ENCODE data around the gene ADCY6.

The ADCY6 gene

GRCh38 chr12:48768147-48768546 is 20.7 kb downstream of the ADCY6 start:
- DNase-seq (ENCODE audit: extremely low read depth, low read depth): no peak
- TF ChIP-seq CTCF (IDR thresholded peaks at IDR 0.05; ENCODE audit: low read depth, low read length): no peak

- no peak for DNase-seq (ENCODE audit: extremely low read depth, low read depth)
- no peak for TF ChIP-seq CTCF (IDR thresholded peaks at IDR 0.05; ENCODE audit: low read depth, low read length)
Observed at GRCh38 chr12:48767521-48767920, 21.4 kb downstream of the ADCY6 start.

GRCh38 chr12:48767047-48767446 is 21.8 kb downstream of the ADCY6 start:
- TF ChIP-seq CTCF (IDR thresholded peaks at IDR 0.05; ENCODE audit: low read depth, low read length): no peak
- no peak for DNase-seq (ENCODE audit: extremely low read depth, low read depth)

- DNase-seq (ENCODE audit: extremely low read depth, low read depth): no peak
- TF ChIP-seq CTCF (IDR thresholded peaks at IDR 0.05; ENCODE audit: low read depth, low read length): no peak
Observed at GRCh38 chr12:48765753-48766162, 23.1 kb downstream of the ADCY6 start.

- DNase-seq (ENCODE audit: extremely low read depth, low read depth): no peak
Observed at GRCh38 chr12:48764521-48764920, 24.4 kb downstream of the ADCY6 start.

GRCh38 chr12:48758737-48759136 is 30.2 kb downstream of the ADCY6 start:
- DNase-seq (ENCODE audit: extremely low read depth, low read depth): no peak
- TF ChIP-seq CTCF (IDR thresholded peaks at IDR 0.05; ENCODE audit: low read depth, low read length): no peak

More at GRCh38 chr12:48764521-48764920, 24.4 kb downstream of the ADCY6 start:
- no peak for TF ChIP-seq CTCF (IDR thresholded peaks at IDR 0.05; ENCODE audit: low read depth, low read length)

GRCh38 chr12:48758186-48758585 is 30.7 kb downstream of the ADCY6 start:
- no peak for DNase-seq (ENCODE audit: extremely low read depth, low read depth)
- no peak for TF ChIP-seq CTCF (IDR thresholded peaks at IDR 0.05; ENCODE audit: low read depth, low read length)

Measured in AG09319 (cell line).